Adrenal gland (tissue), 5 donors: ENCODE results near the gene KIF20A.

Experiments used
- POLR2A ChIP-seq, 2 donors: fragments of 450-650 bp; IDR thresholded peaks; one replicate each; pipeline ENCODE4 v1.6.1; 2017; ENCODE audit warnings: antibody characterized with exemption in 2 of 2, mild to moderate bottlenecking in 2 of 2, moderate library complexity in 1 of 2
- TF ChIP-seq, protein P1 (sequence below), 6 experiments: fragments of 450-650 bp in 4 of 6; fragments of 200-600 bp in 2 of 6; sonication (generic) in 1 of 6; IDR thresholded peaks; 1 replicate in 5 of 6; 2 replicates in 1 of 6; pipeline versions ENCODE4 v1.5.1 to v1.8.0; 2016 to 2021; ENCODE audit warnings: antibody characterized with exemption in 6 of 6, mild to moderate bottlenecking in 2 of 6, moderate library complexity in 1 of 6
- donor health status: DM: no; HTN: no; CAD: no.

DNA sequence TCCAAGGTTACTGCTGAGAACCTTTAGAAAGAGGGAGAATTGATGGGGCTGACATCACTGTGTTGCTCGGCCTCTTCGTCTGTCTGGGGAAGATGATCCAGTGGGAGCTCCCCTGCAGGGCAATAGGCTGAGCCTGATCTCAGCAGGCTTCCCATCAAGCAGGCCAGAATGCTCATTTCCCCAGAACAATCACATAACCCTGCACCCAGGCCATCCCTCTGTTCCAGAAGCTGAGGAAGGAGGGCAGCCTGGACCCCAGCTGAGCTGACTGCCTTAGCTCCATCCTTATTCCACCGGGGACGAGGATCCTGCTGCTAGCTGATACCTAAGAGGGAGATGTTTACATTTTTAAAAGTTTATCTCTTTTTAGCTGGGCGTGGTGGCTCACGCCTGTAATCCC is 45.8 kb downstream of the KIF20A start:
- TF ChIP-seq, protein P1, sequence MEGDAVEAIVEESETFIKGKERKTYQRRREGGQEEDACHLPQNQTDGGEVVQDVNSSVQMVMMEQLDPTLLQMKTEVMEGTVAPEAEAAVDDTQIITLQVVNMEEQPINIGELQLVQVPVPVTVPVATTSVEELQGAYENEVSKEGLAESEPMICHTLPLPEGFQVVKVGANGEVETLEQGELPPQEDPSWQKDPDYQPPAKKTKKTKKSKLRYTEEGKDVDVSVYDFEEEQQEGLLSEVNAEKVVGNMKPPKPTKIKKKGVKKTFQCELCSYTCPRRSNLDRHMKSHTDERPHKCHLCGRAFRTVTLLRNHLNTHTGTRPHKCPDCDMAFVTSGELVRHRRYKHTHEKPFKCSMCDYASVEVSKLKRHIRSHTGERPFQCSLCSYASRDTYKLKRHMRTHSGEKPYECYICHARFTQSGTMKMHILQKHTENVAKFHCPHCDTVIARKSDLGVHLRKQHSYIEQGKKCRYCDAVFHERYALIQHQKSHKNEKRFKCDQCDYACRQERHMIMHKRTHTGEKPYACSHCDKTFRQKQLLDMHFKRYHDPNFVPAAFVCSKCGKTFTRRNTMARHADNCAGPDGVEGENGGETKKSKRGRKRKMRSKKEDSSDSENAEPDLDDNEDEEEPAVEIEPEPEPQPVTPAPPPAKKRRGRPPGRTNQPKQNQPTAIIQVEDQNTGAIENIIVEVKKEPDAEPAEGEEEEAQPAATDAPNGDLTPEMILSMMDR (IDR thresholded peaks at IDR 0.05) = no peak
- TF ChIP-seq POLR2A (IDR thresholded peaks at IDR 0.05) = no peak
